Activated T-helper 17 cell treated with anti-CD3 and anti-CD28 coated beads, Interleukin-2, amount 50 U/mL, for 72 hours (primary cell): Measurements from ENCODE around the gene SLC30A5. TPM values are rescaled to one million over a fixed set of nuclear protein-coding genes. Genes with fewer than 3 reads are reported as not detected.
A peak's percentile ranks its signal among the peaks of the same experiment; 100 is the strongest.
"Not testable (repeated sequence)": the region's sequence is repeated elsewhere in the genome, so short reads cannot be mapped to it uniquely, and the experiment has no call there.

Source experiments
- ATAC-seq: fragments of 150-1000 bp; cut with Tn5 transposase; replicated peaks from 2 replicates; pipeline ENCODE4 v1.10.0; 2021; ENCODE audit warnings: mild to moderate bottlenecking, moderate library complexity
- H3K27ac Mint-ChIP-seq: one replicate; pipeline ENCODE4 v1.8.0; 2022; ENCODE audit warnings: mixed read lengths
- H3K27me3 Mint-ChIP-seq: one replicate; pipeline ENCODE4 v1.8.0; 2022; ENCODE audit warnings: mixed read lengths
- H3K36me3 Mint-ChIP-seq: one replicate; pipeline ENCODE4 v1.8.0; 2022; ENCODE audit warnings: low read depth, mild to moderate bottlenecking, mixed read lengths
- H3K4me1 Mint-ChIP-seq: one replicate; pipeline ENCODE4 v1.8.0; 2022; ENCODE audit warnings: mixed read lengths
- H3K4me3 Mint-ChIP-seq: one replicate; pipeline ENCODE4 v1.8.0; 2022; ENCODE audit warnings: mild to moderate bottlenecking, mixed read lengths
- H3K9me3 Mint-ChIP-seq: one replicate; pipeline ENCODE4 v1.8.0; 2022; ENCODE audit warnings: mixed read lengths
- total RNA-seq, 2 donors: library from RNA; stranded (reverse); gene quantifications; one replicate each; pipeline ENCODE4 v1.2.3, GENCODE V29; 2022

SLC30A5 gene
- total RNA-seq, result 10 to 100 TPM; 23.7 to 44.7 TPM

GRCh38 chr5:69093771-69094482, at the start of gene SLC30A5:
TSS of gene SLC30A5 (plus strand) at chr5:69094014. CDS start at chr5:69094256, 242 bp downstream.
- H3K4me1 Mint-ChIP-seq, result peaks cover 7% of the 10 kb centered on the region
- peak; percentile 99 for ATAC-seq
- peaks cover 35% of the 10 kb centered on the region for H3K36me3 Mint-ChIP-seq
- H3K27me3 Mint-ChIP-seq, result no peaks in the 10 kb centered on the region
- peak within 1 kb of the TSS; percentile 89 for H3K4me3 Mint-ChIP-seq
- H3K9me3 Mint-ChIP-seq, result no peaks in the 10 kb centered on the region
- peak within 1 kb of the TSS; percentile 93 for H3K27ac Mint-ChIP-seq

- not testable (repeated sequence) for H3K4me1 Mint-ChIP-seq, H3K36me3 Mint-ChIP-seq, H3K9me3 Mint-ChIP-seq, H3K27me3 Mint-ChIP-seq, ATAC-seq, H3K27ac Mint-ChIP-seq, H3K4me3 Mint-ChIP-seq
These were observed 48.6 kb upstream of the SLC30A5 start for GRCh38 chr5:69045213-69045612.

DNA sequence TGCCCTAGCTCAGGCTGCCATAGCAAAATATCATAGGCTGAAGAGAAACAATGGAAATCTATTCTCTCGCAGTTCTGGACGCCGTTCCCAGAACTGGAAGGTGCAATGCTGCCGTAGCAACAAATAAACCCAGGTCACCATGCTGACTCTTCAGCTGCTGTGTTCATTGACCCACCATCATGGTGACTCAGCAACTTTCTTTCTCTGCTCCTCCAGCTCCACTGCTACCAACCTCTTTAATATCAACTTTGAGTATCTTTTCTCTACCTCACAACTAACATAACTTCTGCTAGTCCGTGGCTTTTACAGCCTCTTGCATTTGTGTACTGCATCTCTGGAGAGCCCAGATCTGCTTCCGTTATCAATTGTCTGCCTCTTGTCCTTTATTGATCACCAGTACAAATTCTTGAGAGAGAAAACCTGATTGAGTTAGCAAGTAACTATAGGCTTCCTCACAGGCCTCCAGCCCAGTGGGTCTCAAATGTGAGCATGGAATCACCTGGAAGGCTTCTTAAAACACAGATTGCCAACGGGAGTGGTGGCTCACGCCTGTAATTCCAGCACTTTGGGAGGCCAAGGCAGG, 47.3 kb upstream of the SLC30A5 start:
- Mint-ChIP-seq H3K36me3 (no peaks in the 10 kb centered on the region), H3K9me3 (no peaks in the 10 kb centered on the region), H3K27ac (no peak overlapping the region), H3K4me3 (no peak overlapping the region), H3K4me1 (peaks cover 10% of the 10 kb centered on the region), H3K27me3 (no peaks in the 10 kb centered on the region)
- no peak for ATAC-seq

GRCh38 chr5:69048230-69048629, 45.6 kb upstream of the SLC30A5 start:
- H3K9me3 Mint-ChIP-seq, result no peaks in the 10 kb centered on the region
- no peaks in the 10 kb centered on the region for H3K27me3 Mint-ChIP-seq
- peaks cover 10% of the 10 kb centered on the region for H3K4me1 Mint-ChIP-seq
- no peak overlapping the region for H3K4me3 Mint-ChIP-seq
- no peaks in the 10 kb centered on the region for H3K36me3 Mint-ChIP-seq
- no peak overlapping the region for H3K27ac Mint-ChIP-seq
- ATAC-seq, result peak; percentile 32

- no peak overlapping the region for H3K27ac Mint-ChIP-seq
- peaks cover 5% of the 10 kb centered on the region for H3K4me1 Mint-ChIP-seq
- no peak for ATAC-seq
- no peak overlapping the region for H3K4me3 Mint-ChIP-seq
- no peaks in the 10 kb centered on the region for H3K9me3 Mint-ChIP-seq
- no peaks in the 10 kb centered on the region for H3K36me3 Mint-ChIP-seq
- no peaks in the 10 kb centered on the region for H3K27me3 Mint-ChIP-seq
These were observed 44.7 kb upstream of the SLC30A5 start for GRCh38 chr5:69049151-69049550.

DNA sequence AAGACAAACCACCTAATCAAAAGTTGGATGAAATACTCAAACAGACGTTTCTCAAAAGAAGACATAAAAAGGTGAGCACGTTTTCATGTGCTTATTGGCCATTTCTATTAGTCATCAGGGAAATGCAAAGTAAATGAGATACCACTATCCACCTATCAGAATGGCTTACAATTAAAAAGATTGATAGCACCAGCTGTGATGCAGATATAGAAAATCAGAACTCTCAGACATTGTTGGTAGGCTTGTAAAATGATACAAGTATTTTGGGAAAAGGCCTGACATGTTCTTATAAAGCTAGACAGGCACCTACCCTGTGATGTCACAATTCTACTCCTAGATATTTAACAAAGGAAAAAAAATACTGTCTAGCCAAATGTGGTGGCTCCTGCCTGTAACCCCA, 44.0 kb upstream of the SLC30A5 start:
- Mint-ChIP-seq H3K4me1 (peaks cover 5% of the 10 kb centered on the region), H3K27ac (no peak overlapping the region), H3K4me3 (no peak overlapping the region), H3K27me3 (no peaks in the 10 kb centered on the region), H3K9me3 (no peaks in the 10 kb centered on the region), H3K36me3 (no peaks in the 10 kb centered on the region)
- ATAC-seq, result no peak

DNA sequence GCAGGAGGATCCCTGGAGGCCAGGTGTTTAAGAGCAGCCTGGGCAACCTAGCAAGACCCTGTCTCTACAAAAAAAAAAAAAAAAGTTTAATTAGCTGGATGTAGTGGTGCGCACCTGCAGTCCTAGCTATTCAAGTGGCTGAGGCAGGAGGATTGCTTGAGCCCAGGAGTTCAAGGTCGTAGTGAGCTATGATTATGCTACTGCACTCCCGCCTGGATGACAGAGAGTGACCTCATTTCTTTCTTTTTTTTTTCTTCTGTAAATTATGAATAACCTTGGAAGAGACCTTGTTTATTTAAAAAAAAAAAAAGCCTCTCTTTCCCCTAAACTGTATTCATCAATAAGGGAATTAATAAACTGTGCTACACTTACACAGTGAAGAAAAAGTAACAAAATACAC, 43.6 kb upstream of the SLC30A5 start:
- Mint-ChIP-seq H3K27ac (no peak overlapping the region), H3K4me3 (no peak overlapping the region), H3K9me3 (no peaks in the 10 kb centered on the region), H3K27me3 (no peaks in the 10 kb centered on the region), H3K36me3 (no peaks in the 10 kb centered on the region), H3K4me1 (peaks cover 5% of the 10 kb centered on the region)
- no peak for ATAC-seq

- no peaks in the 10 kb centered on the region for H3K36me3 Mint-ChIP-seq
- H3K27me3 Mint-ChIP-seq, result no peaks in the 10 kb centered on the region
- no peak overlapping the region for H3K4me3 Mint-ChIP-seq
- no peak for ATAC-seq
- no peaks in the 10 kb centered on the region for H3K4me1 Mint-ChIP-seq
- H3K9me3 Mint-ChIP-seq, result no peaks in the 10 kb centered on the region
- no peak overlapping the region for H3K27ac Mint-ChIP-seq
These were observed 41.6 kb upstream of the SLC30A5 start for GRCh38 chr5:69052181-69052580.

GRCh38 chr5:69074664-69075521, 18.9 kb upstream of the SLC30A5 start:
- H3K4me3 Mint-ChIP-seq, result no peak overlapping the region
- H3K9me3 Mint-ChIP-seq, result no peaks in the 10 kb centered on the region
- H3K36me3 Mint-ChIP-seq, result no peaks in the 10 kb centered on the region
- H3K27me3 Mint-ChIP-seq, result peaks cover 4% of the 10 kb centered on the region
- ATAC-seq, result no peak
- H3K27ac Mint-ChIP-seq, result no peak overlapping the region
- no peaks in the 10 kb centered on the region for H3K4me1 Mint-ChIP-seq

DNA sequence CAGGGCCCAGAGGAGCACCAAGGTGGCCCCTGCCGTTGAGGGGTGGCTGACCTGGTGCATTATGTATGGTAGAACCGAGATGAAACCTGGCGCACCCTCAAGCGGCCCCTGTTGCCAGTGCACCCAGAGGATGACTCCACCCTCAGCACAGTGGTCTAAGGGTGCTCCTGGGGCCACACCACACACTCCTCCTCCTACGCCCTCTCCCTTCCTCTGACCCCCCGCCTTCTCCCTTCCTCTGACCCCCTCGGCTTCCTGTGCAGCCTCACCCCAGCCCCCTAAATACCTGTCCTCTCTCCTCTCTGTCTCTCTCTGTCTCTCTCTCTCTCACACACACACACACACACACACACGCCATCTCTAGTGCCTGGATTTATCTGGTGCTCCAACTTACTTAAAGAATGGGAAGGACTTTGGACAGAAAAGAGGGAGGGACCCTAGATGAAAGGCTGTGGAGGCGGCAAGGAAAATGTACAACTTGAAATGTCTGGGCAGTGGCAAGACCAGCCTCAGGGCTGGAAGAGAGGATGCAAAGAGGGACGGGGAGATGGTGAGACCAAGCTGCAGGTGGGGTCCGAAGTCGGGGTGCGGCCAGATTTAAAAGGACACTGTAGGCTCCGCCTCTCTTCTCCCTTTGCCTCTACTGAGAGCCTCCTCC, 18.2 kb upstream of the SLC30A5 start:
- no peaks in the 10 kb centered on the region for H3K9me3 Mint-ChIP-seq
- peaks cover 3% of the 10 kb centered on the region for H3K27me3 Mint-ChIP-seq
- no peak overlapping the region for H3K27ac Mint-ChIP-seq
- no peak overlapping the region for H3K4me3 Mint-ChIP-seq
- ATAC-seq, result no peak
- no peaks in the 10 kb centered on the region for H3K4me1 Mint-ChIP-seq
- no peaks in the 10 kb centered on the region for H3K36me3 Mint-ChIP-seq

DNA sequence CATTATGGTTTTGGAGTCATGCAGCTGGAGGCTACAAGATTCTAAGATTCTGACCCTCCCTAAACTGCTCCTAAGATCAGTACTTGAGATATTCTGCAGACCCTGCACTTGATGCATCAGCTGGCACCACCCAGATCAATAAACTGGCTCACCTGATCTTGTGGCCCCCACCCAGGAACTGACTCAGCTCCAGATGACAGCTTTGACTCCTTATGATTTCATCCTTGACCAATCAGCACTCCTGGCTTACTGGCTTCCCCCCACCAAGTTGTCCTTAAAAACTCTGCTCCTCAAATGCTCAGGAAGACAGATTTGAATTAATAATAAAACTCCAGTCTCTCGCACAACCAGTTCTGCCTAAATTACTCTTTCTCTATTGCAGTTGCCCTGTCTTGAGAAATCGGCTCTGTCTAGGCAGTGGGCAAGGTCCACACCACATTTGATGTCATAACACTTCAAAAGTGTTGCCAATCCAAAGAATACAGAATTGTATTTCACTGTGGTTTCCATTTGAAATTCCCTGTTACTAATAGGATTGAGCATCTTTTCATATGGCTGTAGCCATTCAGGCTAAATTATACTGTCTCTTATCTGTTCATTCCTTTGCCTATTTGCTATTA, 14.8 kb upstream of the SLC30A5 start:
- Mint-ChIP-seq H3K9me3 (no peaks in the 10 kb centered on the region), H3K4me1 (no peaks in the 10 kb centered on the region), H3K27ac (no peak overlapping the region), H3K4me3 (no peak overlapping the region), H3K36me3 (no peaks in the 10 kb centered on the region), H3K27me3 (no peaks in the 10 kb centered on the region)
- ATAC-seq, result no peak

- H3K4me1 Mint-ChIP-seq, result no peaks in the 10 kb centered on the region
- H3K9me3 Mint-ChIP-seq, result no peaks in the 10 kb centered on the region
- no peak for ATAC-seq
- no peak overlapping the region for H3K4me3 Mint-ChIP-seq
- no peaks in the 10 kb centered on the region for H3K36me3 Mint-ChIP-seq
- H3K27me3 Mint-ChIP-seq, result no peaks in the 10 kb centered on the region
- H3K27ac Mint-ChIP-seq, result no peak overlapping the region
These were observed 14.3 kb upstream of the SLC30A5 start for GRCh38 chr5:69079556-69079955.

GRCh38 chr5:69083412-69083811, 10.4 kb upstream of the SLC30A5 start:
- no peaks in the 10 kb centered on the region for H3K9me3 Mint-ChIP-seq
- no peak for ATAC-seq
- H3K27me3 Mint-ChIP-seq, result no peaks in the 10 kb centered on the region
- no peaks in the 10 kb centered on the region for H3K4me1 Mint-ChIP-seq
- H3K4me3 Mint-ChIP-seq, result no peak overlapping the region
- H3K27ac Mint-ChIP-seq, result no peak overlapping the region
- H3K36me3 Mint-ChIP-seq, result no peaks in the 10 kb centered on the region

DNA sequence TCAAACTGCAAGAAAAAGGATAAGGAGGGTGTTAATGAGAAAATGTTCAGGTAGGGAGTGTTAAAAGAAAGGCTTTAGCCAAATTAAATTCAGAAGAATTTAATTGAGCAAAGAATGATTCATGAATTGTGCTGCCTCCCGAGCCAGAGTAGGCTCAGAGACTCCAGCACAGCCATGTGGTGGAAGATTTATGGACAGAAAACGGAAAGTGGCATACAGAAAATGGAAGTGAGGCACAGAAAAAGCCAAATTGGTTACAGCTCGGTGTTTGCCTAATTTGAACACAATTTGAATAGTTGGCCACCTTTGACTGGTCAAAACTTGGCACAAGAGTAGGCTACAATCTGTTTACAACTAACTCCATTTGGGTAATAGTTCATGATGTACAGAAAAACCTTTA, 9.6 kb upstream of the SLC30A5 start:
- H3K36me3 Mint-ChIP-seq, result no peaks in the 10 kb centered on the region
- no peak overlapping the region for H3K27ac Mint-ChIP-seq
- H3K4me3 Mint-ChIP-seq, result no peak overlapping the region
- no peak for ATAC-seq
- no peaks in the 10 kb centered on the region for H3K27me3 Mint-ChIP-seq
- H3K9me3 Mint-ChIP-seq, result no peaks in the 10 kb centered on the region
- H3K4me1 Mint-ChIP-seq, result no peaks in the 10 kb centered on the region
